GM19438 (cell line): ENCODE measurements around the gene PLAAT3.
"Not testable (repeated sequence)": the region's sequence is repeated elsewhere in the genome, so short reads cannot be mapped to it uniquely, and the experiment has no call there.

Experiments used
- ATAC-seq: cut with Tn5 transposase; IDR thresholded peaks from one replicate; pipeline ENCODE4 v1.9.1; 2021; ENCODE audit warnings: low read depth; ENCODE audit not compliant: unreplicated experiment

PLAAT3 gene

DNA sequence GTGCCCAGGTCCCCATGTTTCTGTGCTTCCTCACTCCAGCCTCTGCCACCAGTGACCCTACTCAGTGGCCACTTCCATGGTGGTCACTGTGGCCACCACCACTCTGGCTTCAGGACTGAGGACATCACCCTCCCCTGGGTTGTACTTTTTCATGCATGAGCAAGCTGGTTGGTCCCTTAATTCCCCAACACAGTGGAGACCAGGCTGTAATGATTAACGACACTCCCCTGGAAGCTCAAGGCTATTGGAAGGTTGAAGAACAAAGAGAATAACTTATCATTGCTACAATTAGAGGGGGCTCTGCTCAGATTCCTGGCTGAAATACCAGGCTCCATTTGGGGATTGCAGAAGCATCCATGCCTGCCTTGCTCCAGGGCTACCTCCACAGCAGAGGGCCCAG is 67.2 kb downstream of the PLAAT3 start:
- no peak for ATAC-seq

DNA sequence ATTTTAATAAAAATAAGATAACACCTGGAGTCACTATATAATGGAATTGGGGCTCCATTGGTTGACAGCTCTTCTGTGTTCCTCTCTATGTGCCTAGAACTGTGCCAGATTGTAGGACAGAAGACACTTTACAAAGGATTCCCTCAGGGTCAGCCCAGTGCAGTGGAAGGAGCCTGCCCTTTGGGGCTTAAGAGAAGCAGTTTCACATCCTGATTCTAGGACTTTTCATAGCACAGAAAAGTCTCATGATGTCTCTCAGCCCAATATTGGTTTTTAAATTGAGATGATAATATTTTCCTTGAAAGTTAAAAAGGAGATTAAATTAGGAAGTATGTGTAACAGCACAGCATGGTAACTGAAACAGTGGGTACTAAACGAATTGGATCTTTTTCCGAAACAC is 70.5 kb downstream of the PLAAT3 start:
- ATAC-seq = no peak

GRCh38 chr11:63542506-63542905 is 71.7 kb downstream of the PLAAT3 start:
- ATAC-seq = not testable (repeated sequence)

GRCh38 chr11:63537293-63538101 is 76.7 kb downstream of the PLAAT3 start:
- no peak for ATAC-seq

DNA sequence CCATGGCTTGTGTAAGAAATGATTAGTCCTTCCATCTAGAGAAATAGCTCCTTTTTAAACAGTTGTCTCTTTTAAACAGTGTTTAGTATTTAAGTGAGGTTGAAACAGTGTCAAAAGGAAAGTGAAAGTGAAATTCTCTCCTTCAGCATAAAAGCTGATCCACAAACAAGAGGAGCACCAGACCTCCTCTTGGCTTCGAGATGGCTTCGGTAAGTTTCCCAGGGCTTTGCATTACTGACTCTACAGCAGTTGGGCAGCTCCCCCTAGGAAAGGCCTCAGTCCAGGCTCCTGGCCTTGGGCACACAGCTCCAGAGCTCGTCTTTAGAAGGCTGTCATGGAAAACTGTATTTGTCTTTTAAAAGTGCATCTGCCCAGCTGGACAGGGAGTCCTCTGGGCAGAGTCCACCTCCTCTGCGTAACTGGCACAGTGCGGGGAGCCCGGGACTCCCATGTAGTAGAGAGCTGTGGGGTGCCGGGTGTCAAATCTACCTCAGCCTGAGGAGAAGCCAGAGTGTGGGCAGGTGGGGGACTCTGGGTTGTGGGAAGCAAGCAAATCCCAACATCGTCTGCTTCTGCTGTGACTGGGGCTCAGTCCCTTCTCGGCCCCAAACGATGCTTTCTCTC is 77.5 kb downstream of the PLAAT3 start, which contains the start of gene PLAAT4:
Gene PLAAT4, plus strand, starts transcription at position 140 of the 624 bp plus-strand sequence. Its CDS starts 61 bp downstream, at position 201.
- ATAC-seq = no peak

DNA sequence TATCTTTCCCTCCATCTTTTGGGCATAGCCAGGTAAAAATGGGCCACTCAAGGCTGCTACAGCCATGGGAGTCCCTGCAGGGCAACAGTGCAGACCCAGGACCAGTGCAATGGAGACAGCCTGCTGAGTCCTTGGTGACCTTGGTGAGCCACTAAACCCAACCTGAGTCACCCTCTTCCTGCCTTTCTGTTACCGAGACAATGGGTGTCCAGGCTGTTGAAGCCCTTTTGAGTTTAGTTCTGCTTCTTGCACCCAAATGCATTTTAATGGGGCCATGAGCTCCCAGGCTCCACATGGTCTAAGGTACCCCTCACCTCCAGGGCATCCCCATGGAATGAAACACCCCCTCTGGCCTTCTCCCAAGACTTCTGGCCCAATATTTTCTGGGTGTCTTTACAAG is 78.5 kb downstream of the PLAAT3 start:
- ATAC-seq = no peak

GRCh38 chr11:63534895-63535461 is 79.3 kb downstream of the PLAAT3 start:
- ATAC-seq = no peak

DNA sequence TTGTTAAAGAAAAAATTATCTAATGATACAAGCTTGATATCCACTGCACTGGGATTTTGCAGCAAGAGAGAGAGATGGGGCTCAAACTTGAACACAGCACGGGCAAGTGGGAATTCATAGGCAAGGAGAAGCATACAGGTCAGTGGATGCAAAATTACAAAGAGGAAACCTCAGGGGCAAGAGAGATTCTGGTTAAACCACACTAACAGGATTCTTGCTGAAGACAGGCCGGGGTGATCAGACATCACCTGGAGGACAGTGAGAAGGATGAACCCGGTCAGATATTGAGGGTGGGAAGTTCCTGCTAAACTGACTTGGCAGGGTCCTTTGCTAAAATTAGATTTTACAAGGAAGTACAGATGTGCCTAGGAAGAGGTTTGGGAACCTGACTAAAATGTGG is 80.2 kb downstream of the PLAAT3 start:
- ATAC-seq = no peak

GRCh38 chr11:63532799-63533475 is 81.3 kb downstream of the PLAAT3 start:
- no peak for ATAC-seq

DNA sequence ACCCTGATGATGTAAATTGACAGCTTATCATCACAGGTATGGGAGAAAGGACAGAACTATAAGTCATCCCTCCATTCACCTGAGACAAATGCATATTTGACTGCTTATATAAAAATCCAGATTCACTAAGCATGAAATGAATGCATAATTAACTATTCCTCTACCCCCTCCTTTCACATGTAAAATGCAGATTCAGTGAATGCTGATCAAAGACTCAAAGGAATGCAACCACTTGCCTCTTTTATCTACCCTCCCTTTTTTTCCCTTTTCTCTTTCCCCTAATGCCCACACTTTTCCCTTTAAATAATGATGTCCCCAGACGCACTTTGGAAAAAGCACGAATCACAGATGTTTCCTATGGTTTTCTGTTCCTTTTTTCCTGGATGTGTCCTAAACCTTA is 82.1 kb downstream of the PLAAT3 start:
- no peak for ATAC-seq

- peak; percentile 86 for ATAC-seq
Measured at GRCh38 chr11:63531074-63531792, 83.0 kb downstream of the PLAAT3 start.

DNA sequence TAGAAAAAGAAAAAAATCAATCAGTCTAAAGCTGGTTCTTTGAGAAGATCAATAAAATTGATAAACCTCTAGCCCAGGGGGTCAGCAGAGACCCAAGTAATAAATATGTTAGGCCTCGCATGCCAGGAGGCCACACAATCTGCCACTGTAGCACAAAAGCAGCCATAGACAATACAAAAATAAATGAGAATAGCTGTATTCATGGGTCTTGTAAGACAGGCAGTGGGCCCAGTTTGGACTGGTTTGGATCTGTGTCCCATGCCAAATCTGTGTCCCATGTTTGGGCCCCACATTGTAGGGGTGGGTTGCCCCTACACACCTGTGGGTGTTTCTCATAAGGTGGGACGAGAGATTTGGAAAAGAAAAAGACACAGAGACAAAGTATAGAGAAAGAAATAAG is 84.2 kb downstream of the PLAAT3 start:
- ATAC-seq = no peak

- not testable (repeated sequence) for ATAC-seq
Measured at GRCh38 chr11:63529373-63529772, 84.9 kb downstream of the PLAAT3 start.

- not testable (repeated sequence) for ATAC-seq
Measured at GRCh38 chr11:63528729-63529278, 85.4 kb downstream of the PLAAT3 start.

DNA sequence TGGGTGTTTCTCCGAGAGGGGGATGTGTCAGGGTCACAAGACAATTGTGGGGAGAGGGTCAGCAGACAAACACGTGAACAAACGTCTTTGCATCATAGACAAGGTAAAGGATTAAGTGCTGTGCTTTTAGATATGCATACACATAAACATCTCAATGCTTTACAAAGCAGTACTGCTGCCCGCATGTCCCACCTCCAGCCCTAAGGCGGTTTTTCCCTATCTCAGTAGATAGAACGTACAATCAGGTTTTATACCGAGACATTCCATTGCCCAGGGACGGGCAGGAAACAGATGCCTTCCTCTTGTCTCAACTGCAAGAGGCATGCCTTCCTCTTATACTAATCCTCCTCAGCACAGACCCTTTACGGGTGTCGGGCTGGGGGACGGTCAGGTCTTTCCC is 86.1 kb downstream of the PLAAT3 start:
- ATAC-seq = not testable (repeated sequence)

- ATAC-seq = no peak
Measured at GRCh38 chr11:63527667-63528066, 86.6 kb downstream of the PLAAT3 start.
